Kidney epithelial cell (primary cell): ENCODE results near the gene SYNE1. TPM values are rescaled to one million over a fixed set of nuclear protein-coding genes. Genes with fewer than 3 reads are reported as not detected.

Source experiments
- DNase-seq: peaks from one replicate; pipeline ENCODE4 v3.0.0-alpha.2; 2010; ENCODE audit warnings: low read depth
- H3K27me3 ChIP-seq: 2 replicates; pipeline ENCODE4 v1.6.0; 2011; ENCODE audit warnings: low read length; ENCODE audit not compliant: control insufficient read depth, insufficient read depth
- H3K36me3 ChIP-seq: 2 replicates; pipeline ENCODE4 v1.5.1; 2011; ENCODE audit warnings: low read length; ENCODE audit not compliant: control insufficient read depth, insufficient read depth
- H3K4me3 ChIP-seq: 2 replicates; pipeline ENCODE4 v1.5.1; 2011; ENCODE audit warnings: low read depth, mild to moderate bottlenecking, control low read depth, low read length
- total RNA-seq: library from RNA; depleted of rRNA; stranded (reverse); fragments of >200 nt; gene quantifications from 2 replicates; pipeline ENCODE4 v1.2.3, GENCODE V29; 2015
- TF ChIP-seq, protein P1 (sequence below): IDR thresholded peaks from 2 replicates; pipeline ENCODE4 v1.5.1; 2011; ENCODE audit warnings: mild to moderate bottlenecking, moderate library complexity, low read length, control low read depth, inconsistent platforms; ENCODE audit not compliant: insufficient read depth, poor library complexity, severe bottlenecking

Gene SYNE1
- total RNA-seq, 1 donor from 2014 or later = 43.1 TPM

DNA sequence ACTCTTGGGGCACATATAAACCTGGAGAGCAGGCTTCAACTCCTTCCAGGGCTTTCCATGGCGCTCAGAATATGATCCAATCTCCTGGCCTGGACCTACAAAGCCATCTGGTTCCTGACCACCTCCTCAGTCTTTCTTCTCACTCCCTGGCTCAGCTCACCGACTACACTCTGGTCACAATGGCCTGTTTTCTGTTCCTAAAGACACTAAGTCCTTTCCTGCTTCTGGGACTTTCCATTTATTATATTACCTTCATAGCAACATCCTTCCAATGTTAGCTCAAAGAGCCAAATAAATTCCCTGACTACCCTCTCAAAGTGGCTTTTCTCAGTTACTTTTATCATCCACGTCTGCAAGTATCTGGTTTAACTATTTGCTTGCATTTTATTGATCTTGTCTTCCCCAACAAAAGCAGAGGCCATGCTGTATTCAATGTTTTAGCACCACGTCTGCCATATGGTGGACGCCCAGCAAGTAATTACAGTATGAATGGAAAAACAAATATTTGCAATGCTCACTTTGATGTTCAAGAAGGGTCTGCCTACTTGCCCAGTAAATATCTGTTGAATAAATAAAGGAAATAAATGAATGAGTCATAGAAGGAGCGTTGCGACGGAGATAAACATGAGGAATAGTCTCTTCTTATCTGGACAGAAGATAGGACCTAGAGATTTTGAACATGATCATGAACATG is 501.3 kb downstream of the SYNE1 start:
- H3K27me3 ChIP-seq = no peaks in the 10 kb centered on the region
- H3K4me3 ChIP-seq = no peak overlapping the region
- no peak for DNase-seq
- TF ChIP-seq, protein P1, sequence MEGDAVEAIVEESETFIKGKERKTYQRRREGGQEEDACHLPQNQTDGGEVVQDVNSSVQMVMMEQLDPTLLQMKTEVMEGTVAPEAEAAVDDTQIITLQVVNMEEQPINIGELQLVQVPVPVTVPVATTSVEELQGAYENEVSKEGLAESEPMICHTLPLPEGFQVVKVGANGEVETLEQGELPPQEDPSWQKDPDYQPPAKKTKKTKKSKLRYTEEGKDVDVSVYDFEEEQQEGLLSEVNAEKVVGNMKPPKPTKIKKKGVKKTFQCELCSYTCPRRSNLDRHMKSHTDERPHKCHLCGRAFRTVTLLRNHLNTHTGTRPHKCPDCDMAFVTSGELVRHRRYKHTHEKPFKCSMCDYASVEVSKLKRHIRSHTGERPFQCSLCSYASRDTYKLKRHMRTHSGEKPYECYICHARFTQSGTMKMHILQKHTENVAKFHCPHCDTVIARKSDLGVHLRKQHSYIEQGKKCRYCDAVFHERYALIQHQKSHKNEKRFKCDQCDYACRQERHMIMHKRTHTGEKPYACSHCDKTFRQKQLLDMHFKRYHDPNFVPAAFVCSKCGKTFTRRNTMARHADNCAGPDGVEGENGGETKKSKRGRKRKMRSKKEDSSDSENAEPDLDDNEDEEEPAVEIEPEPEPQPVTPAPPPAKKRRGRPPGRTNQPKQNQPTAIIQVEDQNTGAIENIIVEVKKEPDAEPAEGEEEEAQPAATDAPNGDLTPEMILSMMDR = no peak
- peaks cover 3% of the 10 kb centered on the region for H3K36me3 ChIP-seq

DNA sequence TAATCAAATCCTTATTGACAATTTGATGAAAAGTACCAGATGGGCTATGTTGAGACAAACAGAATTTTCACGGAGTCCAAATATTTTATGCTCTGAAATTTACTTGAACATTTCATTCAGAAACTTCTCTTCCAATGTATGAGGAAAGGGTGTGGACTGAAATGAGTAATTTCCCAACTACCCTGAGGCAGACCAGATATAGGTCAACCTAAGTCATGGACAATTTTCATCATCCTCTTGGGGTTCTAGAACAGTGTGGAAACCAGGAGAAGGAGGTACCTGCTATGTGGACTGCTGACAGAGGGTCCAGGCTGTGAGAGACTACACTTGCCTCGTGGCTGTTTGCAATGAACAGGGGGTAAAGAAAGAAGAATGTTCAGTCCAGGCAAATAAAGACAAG is 506.7 kb downstream of the SYNE1 start:
- H3K36me3 ChIP-seq = peaks cover 2% of the 10 kb centered on the region
- H3K27me3 ChIP-seq = no peaks in the 10 kb centered on the region
- DNase-seq = no peak
- H3K4me3 ChIP-seq = no peak overlapping the region
- TF ChIP-seq, protein P1 = no peak

DNA sequence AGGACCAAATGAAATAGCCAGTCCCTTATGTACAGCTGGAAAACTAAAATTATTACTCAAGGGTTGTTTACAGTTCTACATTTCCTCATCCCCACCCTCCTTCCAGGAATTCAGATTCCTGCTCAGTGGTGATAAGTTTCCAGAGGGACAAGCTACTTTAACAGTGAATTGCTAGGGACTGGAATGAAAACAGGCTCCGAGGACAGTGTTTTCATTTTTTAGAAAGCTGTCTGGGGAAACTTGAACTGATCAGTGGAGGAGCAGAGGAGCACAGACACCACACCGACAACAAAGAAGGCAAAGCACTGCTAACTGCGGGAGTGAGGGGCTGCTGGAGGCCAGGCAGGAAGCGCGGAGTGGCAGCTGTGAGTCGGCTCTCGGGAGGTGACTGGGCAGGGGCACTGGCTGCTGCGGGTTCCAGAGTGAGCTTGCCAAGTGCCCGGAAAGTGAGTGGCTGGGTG is 507.4 kb downstream of the SYNE1 start:
- DNase-seq = no peak
- TF ChIP-seq, protein P1 = no peak
- no peak overlapping the region for H3K4me3 ChIP-seq

DNA sequence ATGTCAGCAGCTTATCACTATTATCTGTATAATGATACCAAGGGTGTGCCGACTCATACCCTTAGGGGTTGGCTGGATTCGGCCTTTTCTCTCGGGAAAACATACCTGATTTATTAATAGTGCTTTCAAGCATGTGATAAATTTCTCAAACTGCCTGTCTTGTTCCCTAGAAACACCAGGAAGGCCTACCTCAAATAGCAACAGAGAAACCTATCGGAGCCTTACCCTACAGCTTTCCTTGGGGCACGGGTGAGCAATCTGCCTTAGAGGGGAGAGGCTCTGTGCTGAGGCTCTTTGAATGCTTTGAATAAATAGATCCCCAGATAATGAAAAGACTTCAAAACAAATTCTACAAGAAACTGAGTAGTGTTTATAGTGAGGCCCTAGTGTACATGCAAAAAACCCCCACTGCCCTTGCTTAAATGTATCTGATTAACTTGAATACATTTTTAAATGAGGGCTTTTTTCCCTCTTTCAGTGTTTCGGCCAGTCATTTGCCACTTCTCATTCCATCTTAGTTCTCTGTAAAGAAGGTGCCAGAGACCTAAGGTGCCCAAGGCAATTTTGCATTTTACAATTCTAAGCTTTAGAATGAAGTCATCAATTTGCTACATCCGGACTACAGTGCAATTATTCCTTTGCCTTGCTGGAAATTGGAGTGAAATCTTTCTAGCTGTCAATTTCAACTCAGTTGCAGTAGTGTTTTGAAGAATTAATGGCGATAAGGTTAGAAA is 509.6 kb downstream of the SYNE1 start:
- H3K36me3 ChIP-seq = no peaks in the 10 kb centered on the region
- H3K27me3 ChIP-seq = no peaks in the 10 kb centered on the region
- no peak for DNase-seq
- H3K4me3 ChIP-seq = no peak overlapping the region
- TF ChIP-seq, protein P1 = no peak

More for the DNA sequence above, 507.4 kb downstream of the SYNE1 start:
- no peaks in the 10 kb centered on the region for H3K27me3 ChIP-seq
- peaks cover 1% of the 10 kb centered on the region for H3K36me3 ChIP-seq

DNA sequence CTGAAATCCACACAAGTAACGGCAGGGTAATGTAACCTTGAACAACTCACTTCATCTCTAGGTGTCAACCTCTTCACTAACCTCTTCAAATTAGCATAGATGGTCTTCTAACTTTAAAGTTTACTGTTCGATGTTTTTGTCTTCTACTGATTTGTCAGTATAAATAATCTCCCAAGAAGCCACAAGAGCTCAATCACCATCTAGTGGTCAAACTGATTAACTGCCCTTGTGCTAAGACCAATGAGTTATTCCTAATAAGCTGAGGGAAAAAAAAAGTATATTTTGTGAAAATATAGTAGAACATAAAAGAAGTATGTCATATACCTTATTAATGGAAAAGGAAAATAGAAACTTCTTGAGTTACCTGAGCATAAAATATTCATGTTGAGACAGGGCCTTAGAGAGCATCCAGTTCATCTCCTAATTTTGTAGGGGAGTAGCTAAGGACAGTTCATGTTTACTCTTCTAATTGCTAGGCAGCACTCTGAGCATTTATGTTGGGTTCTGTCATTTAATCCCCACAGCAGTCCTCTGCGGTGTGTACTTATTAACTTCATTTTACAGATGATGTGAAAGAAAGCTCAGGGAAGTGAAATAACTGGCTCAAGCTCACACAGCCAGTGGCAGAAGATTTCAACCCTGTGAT is 512.6 kb downstream of the SYNE1 start:
- TF ChIP-seq, protein P1 = peak; percentile 73
- peak; percentile 31 for DNase-seq
- Histone ChIP-seq H3K4me3 (no peak overlapping the region), H3K36me3 (no peaks in the 10 kb centered on the region), H3K27me3 (no peaks in the 10 kb centered on the region)
